IPS-18a (cell line): ENCODE data around the gene PMEL.
"Not testable (repeated sequence)": the region's sequence is repeated elsewhere in the genome, so short reads cannot be mapped to it uniquely, and the experiment has no call there.

Source experiments
- H3K27ac ChIP-seq: one replicate; pipeline ENCODE4 v1.5.1; 2013; ENCODE audit warnings: low read length
- H3K27me3 ChIP-seq: one replicate; pipeline ENCODE4 v1.6.1; 2013; ENCODE audit warnings: mild to moderate bottlenecking, low read length; ENCODE audit not compliant: control insufficient read depth, insufficient read depth
- H3K36me3 ChIP-seq: one replicate; pipeline ENCODE4 v1.6.1; 2013; ENCODE audit warnings: low read depth, low read length; ENCODE audit not compliant: control insufficient read depth
- H3K4me1 ChIP-seq: one replicate; pipeline ENCODE4 v1.6.1; 2013; ENCODE audit warnings: low read depth, low read length; ENCODE audit not compliant: control insufficient read depth
- H3K4me3 ChIP-seq: one replicate; pipeline ENCODE4 v1.5.1; 2013; ENCODE audit warnings: low read length
- H3K9ac ChIP-seq: one replicate; pipeline ENCODE4 v1.6.1; 2013; ENCODE audit warnings: mild to moderate bottlenecking, low read length, moderate library complexity
- H3K9me3 ChIP-seq: one replicate; pipeline ENCODE4 v1.6.1; 2013; ENCODE audit warnings: low read depth, low read length; ENCODE audit not compliant: control insufficient read depth

Gene PMEL

DNA sequence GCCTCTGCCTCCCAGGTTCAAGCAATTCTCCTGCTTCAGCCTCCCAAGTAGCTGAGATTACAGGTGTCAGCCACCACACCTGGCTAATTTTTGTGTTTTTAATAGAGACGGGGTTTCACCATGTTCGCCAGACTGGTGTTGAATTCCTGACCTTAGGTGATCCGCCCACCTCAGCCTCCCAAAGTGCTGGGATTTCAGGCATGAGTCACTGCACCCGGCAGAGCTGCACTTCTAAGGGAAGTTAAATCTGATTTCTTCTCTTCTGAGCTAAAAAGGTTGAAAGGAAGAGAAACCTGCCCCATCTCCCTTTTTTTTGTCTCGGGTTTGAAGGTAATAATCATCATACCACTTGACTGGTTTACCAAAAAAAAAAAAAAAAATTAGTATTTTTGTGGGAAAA is 16.0 kb upstream of the PMEL start:
- not testable (repeated sequence) for H3K9ac ChIP-seq, H3K27ac ChIP-seq, H3K4me3 ChIP-seq, H3K27me3 ChIP-seq, H3K4me1 ChIP-seq, H3K9me3 ChIP-seq
- peaks cover 16% of the 10 kb centered on the region for H3K36me3 ChIP-seq

DNA sequence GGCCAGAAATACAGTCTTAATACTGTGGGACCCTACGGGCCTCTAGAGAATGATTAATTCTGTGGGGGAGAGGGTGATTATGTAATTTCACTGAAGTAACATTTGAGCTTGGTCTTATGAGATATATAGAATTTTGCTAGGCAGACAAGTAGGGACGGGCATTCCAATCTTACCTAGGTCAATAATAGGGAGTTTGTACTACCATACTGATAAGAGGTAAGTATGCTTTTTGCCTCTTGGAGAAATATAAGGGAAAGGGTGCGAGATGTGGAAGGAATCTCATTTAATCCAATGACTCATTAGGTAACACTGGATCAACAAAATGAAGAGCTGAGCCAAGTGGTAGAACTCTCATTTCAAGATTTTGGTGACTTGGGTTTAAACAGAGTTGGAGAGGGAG is 13.2 kb upstream of the PMEL start:
- Histone ChIP-seq H3K27ac (no peak overlapping the region), H3K4me3 (no peak overlapping the region), H3K4me1 (no peaks in the 10 kb centered on the region), H3K9ac (no peak overlapping the region), H3K27me3 (no peaks in the 10 kb centered on the region), H3K36me3 (peaks cover 12% of the 10 kb centered on the region), H3K9me3 (no peaks in the 10 kb centered on the region)

DNA sequence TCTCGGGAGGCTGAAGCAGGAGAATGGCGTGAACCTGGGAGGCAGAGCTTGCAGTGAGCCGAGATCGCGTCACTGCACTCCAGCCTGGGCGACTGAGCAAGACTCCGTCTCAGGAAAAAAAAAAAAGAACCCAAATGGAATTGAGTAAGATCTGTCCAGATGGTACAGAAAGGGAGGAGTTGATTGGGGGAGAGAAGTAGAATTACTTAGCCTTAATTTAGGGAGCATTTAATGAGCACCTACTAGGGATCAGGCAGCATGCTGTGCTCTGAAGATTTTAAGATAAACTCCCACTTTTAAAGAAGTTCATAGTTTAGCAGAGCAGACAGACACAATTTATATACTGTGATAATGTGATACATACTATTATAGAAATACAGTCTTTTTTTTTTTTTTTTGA is 12.6 kb upstream of the PMEL start:
- H3K4me3 ChIP-seq, result no peak overlapping the region
- no peaks in the 10 kb centered on the region for H3K27me3 ChIP-seq
- no peak overlapping the region for H3K27ac ChIP-seq
- H3K9ac ChIP-seq, result no peak overlapping the region
- peaks cover 12% of the 10 kb centered on the region for H3K36me3 ChIP-seq
- no peaks in the 10 kb centered on the region for H3K9me3 ChIP-seq
- H3K4me1 ChIP-seq, result no peaks in the 10 kb centered on the region

GRCh38 chr12:55974308-55974730 is 8.5 kb upstream of the PMEL start:
- Histone ChIP-seq H3K9ac (peak overlapping the region; percentile 80), H3K4me3 (peak overlapping the region; percentile 91), H3K4me1 (peaks cover 5% of the 10 kb centered on the region), H3K9me3 (no peaks in the 10 kb centered on the region), H3K36me3 (peaks cover 19% of the 10 kb centered on the region), H3K27me3 (no peaks in the 10 kb centered on the region), H3K27ac (peak overlapping the region; percentile 10)

GRCh38 chr12:55973599-55974307 is 7.9 kb upstream of the PMEL start, which contains the start of gene RAB5B:
TSS of gene RAB5B (plus strand) at chr12:55974078. CDS start at chr12:55986961, 12,883 bp downstream.
- Histone ChIP-seq H3K27me3 (no peaks in the 10 kb centered on the region), H3K9ac (peak within 1 kb of the TSS; percentile 80), H3K4me3 (peak within 1 kb of the TSS; percentile 91), H3K27ac (peak within 1 kb of the TSS; percentile 10), H3K36me3 (peaks cover 20% of the 10 kb centered on the region), H3K9me3 (no peaks in the 10 kb centered on the region), H3K4me1 (peaks cover 5% of the 10 kb centered on the region)

DNA sequence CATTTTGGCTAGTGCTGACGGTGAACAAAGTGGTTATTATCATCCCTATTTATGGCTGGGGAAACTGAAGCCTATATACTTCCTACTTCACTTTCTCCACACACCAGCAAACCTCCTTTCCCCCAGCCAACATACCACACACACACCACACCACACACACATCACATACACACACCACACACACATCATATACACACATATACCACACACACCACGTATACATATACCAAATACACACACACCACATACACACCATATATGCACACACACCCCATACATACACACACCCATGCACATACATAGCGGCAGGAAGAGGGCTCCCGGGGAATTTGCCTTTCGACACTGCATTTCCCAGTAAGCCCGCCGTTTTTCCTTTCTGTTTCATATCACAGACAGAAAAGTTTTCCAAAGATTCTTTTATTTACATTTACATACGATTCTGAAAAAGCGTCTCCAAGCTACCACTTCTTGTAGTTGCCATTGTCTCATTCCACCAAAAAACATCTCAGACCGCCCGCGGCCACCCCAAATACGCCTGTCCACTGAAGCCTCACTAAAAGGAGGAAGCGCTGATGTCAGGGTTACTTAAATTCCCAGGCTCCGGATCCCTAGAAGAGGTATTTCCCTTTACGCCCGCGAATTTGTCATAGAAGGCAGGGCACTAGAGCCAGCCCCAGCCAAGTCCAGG is 7.2 kb upstream of the PMEL start:
- Histone ChIP-seq H3K9me3 (no peaks in the 10 kb centered on the region), H3K27me3 (no peaks in the 10 kb centered on the region), H3K4me3 (peak overlapping the region; percentile 59), H3K9ac (peak overlapping the region; percentile 21), H3K36me3 (peaks cover 27% of the 10 kb centered on the region), H3K27ac (no peak overlapping the region), H3K4me1 (peaks cover 5% of the 10 kb centered on the region)

DNA sequence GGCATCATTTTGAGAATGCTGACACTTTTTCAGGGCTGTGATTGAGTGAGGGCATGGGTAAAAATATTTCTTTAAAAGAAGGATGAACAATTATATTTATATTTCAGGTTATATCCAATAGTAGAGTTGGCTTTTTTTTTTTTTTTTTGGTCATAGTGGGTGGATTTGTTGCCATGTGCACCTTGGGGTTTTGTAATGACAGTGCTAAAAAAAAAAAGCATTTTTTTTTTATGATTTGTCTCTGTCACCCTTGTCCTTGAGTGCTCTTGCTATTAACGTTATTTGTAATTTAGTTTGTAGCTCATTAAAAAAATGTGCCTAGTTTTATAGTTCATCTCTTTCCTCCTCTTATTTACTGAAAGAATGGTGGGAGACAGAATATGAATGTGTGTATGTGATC is 6.6 kb upstream of the PMEL start:
- Histone ChIP-seq H3K36me3 (peaks cover 28% of the 10 kb centered on the region), H3K9me3 (no peaks in the 10 kb centered on the region), H3K4me3 (peak overlapping the region; percentile 59), H3K27ac (no peak overlapping the region), H3K4me1 (peaks cover 8% of the 10 kb centered on the region), H3K9ac (peak overlapping the region; percentile 21), H3K27me3 (no peaks in the 10 kb centered on the region)

DNA sequence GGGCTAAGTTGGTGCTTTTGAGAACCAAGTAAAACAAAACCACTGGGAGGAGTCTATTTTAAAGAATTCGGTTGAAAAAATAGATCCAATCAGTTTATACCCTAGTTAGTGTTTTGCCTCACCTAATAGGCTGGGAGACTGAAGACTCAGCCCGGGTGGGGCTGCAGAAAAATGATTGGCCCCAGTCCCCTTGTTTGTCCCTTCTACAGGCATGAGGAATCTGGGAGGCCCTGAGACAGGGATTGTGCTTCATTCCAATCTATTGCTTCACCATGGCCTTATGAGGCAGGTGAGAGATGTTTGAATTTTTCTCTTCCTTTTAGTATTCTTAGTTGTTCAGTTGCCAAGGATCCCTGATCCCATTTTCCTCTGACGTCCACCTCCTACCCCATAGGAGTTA is 6.2 kb upstream of the PMEL start:
- no peaks in the 10 kb centered on the region for H3K27me3 ChIP-seq
- peaks cover 28% of the 10 kb centered on the region for H3K36me3 ChIP-seq
- no peak overlapping the region for H3K9ac ChIP-seq
- peaks cover 8% of the 10 kb centered on the region for H3K4me1 ChIP-seq
- no peak overlapping the region for H3K27ac ChIP-seq
- no peaks in the 10 kb centered on the region for H3K9me3 ChIP-seq
- no peak overlapping the region for H3K4me3 ChIP-seq

DNA sequence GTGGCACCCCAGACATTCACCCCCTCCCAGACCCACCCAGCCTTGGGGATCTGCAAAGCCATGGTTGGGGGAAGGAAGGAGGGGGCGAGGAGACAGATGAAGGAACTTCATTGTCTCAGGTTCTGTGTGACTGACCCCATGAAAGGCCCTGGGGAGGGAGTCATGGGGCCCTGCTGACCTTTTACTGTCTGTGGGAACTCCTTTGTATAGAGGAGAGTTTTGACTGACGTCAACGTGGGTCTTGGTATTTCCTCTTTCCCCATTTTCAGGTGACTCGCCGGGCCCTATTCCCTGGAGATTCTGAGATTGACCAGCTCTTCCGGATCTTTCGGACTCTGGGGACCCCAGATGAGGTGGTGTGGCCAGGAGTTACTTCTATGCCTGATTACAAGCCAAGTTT is 4.9 kb upstream of the PMEL start:
- no peaks in the 10 kb centered on the region for H3K9me3 ChIP-seq
- H3K36me3 ChIP-seq, result peaks cover 28% of the 10 kb centered on the region
- no peak overlapping the region for H3K4me3 ChIP-seq
- no peaks in the 10 kb centered on the region for H3K27me3 ChIP-seq
- peaks cover 13% of the 10 kb centered on the region for H3K4me1 ChIP-seq
- no peak overlapping the region for H3K9ac ChIP-seq
- no peak overlapping the region for H3K27ac ChIP-seq

GRCh38 chr12:55969356-55969755 is 3.5 kb upstream of the PMEL start:
- no peaks in the 10 kb centered on the region for H3K27me3 ChIP-seq
- peaks cover 18% of the 10 kb centered on the region for H3K4me1 ChIP-seq
- no peak overlapping the region for H3K4me3 ChIP-seq

DNA sequence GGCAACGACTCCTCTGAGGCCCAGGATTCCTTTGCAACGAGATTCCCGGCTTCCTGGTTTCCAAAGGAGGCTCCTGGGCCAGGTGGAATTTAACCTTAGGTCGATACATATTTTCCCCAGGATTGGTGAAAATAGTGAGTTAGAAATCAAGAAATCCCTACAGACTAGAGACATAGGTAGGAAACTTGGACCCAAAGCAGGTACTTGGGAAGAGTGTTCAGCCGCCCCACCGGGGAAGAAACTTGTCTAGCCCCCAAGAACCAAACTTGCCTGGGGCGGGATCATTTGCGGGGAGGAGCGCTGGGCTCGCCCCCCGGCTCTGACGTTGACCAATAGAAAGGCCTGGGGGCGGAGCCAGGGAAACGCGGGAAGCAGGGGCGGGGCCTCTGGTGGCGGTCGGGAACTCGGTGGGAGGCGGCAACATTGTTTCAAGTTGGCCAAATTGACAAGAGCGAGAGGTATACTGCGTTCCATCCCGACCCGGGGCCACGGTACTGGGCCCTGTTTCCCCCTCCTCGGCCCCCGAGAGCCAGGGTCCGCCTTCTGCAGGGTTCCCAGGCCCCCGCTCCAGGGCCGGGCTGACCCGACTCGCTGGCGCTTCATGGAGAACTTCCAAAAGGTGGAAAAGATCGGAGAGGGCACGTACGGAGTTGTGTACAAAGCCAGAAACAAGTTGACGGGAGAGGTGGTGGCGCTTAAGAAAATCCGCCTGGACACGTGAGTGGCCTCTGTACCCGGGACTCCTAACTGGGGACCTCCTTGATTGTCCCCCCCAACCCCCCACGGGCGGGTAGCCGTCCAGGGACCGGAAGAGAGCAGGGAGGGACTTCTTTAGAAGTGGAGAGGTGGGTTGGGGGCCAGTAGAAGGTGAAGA is 803 bp upstream of the PMEL start, which contains the start of gene CDK2:
TSS of gene CDK2 (plus strand) at position 423 of the 874 bp plus-strand sequence. CDS start at position 602, 179 bp downstream.
- Histone ChIP-seq H3K4me3 (peak within 1 kb of the TSS; percentile 88), H3K9me3 (no peaks in the 10 kb centered on the region), H3K9ac (peak within 1 kb of the TSS; percentile 79), H3K27me3 (no peaks in the 10 kb centered on the region), H3K27ac (peak within 1 kb of the TSS; percentile 40), H3K36me3 (peaks cover 23% of the 10 kb centered on the region), H3K4me1 (peaks cover 13% of the 10 kb centered on the region)

More at GRCh38 chr12:55969356-55969755, 3.5 kb upstream of the PMEL start:
- H3K36me3 ChIP-seq, result peaks cover 28% of the 10 kb centered on the region
- H3K27ac ChIP-seq, result no peak overlapping the region
- H3K9ac ChIP-seq, result no peak overlapping the region
- no peaks in the 10 kb centered on the region for H3K9me3 ChIP-seq
